Astrocyte (in vitro differentiated cells and primary cell): ENCODE measurements around the gene EPB41.

Experiments used
- CTCF ChIP-seq: IDR thresholded peaks from 2 replicates; pipeline ENCODE4 v1.5.1; 2011; ENCODE audit warnings: low read depth, mild to moderate bottlenecking, inconsistent platforms, low read length, moderate library complexity; ENCODE audit not compliant: insufficient read depth
- EZH2 ChIP-seq: IDR thresholded peaks from 2 replicates; pipeline ENCODE4 v1.6.1; 2012; ENCODE audit warnings: mild to moderate bottlenecking, low read length, inconsistent platforms; ENCODE audit not compliant: insufficient read depth

GRCh38 chr1:28965271-28965870, 51.0 kb downstream of the EPB41 start:
- TF ChIP-seq CTCF (no peak), EZH2 (no peak)
